ENCODE measurements around the gene MCF2L2. TPM values are rescaled to one million over a fixed set of nuclear protein-coding genes. Genes with fewer than 3 reads are reported as not detected.

MCF2L2 gene
- total RNA-seq, 1 donor from 2014 or later: 0.16 TPM

DNA sequence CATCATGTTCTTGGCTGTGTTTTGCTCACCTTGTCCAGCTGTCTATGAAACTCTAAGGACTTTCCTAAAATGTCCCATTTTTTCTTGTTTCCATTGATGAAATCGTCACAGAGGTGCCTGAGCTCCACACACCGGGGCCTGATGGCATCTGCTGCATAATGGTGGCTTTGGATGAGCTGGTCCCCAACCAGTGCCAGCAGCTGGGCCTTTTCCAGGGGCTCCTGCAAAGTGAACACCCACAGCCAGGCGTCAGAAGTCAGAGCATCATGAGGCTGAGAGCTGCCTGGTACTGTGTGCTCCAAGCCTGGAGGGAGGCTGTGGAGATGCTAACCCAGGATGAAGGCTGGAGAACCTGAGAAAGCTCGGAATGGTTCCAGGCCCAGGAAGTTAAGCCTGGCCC is 128.4 kb downstream of the MCF2L2 start:
- no peak for DNase-seq (ENCODE audit: low spot score)

DNA sequence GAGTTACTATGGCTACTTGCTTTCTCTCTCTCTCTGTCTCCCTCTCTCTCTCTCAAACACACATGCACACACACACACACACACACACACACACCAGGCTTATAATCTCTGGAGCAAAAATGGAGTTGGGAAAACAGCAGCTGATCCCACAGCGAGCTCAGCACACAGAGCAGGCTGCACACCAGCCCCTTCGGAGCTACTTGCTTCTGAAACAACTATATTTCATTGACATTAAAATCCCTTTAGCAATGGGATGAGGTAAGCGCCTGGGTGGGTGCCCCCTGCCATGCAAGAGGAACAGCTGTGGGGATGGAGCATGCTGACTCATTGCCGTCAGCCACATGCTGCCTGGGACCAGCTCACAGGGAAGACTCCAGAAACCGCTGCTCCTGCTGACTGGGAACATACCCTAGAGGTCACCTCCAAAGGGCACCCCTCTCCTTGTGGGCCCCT is 129.7 kb downstream of the MCF2L2 start:
- no peak for DNase-seq (ENCODE audit: low spot score)

DNA sequence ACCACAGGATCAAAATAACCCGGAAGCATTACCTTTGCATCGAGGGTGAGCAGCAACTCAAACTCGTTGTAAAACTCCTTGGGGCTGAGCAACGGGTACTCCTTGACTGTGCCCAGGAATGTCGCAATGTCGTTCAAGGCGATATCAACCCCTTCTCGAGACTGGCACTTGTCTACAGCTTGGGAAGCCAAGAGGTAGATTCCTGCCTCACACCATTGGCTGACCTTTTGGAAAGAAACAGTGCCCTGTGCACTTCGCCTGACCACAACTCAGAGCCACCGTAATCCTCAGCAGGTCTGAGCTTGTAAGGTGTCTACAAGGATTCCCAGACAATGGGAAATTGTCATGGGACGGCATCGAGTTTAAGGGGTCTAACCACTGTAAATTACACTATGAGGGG is 131.5 kb downstream of the MCF2L2 start:
- no peak for DNase-seq (ENCODE audit: low spot score)

DNA sequence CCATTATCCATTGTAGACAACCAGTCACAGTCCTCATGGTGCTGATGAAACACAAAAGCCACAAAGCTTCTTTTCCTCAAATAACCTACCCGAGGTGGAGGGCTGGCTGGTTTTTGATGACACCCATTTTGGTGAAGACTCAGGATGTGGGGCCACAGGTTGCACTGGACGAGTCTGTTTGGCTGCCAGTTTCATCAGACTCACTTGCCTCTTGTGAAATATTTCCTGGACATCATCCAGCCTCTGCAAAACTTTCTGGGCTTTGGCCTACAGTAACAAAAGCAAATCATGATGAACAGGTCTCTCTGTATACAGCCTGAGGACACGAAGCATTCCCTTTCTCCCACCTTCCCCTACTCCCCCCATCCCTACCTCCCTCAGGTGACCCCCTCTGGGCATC is 133.2 kb downstream of the MCF2L2 start:
- no peak for DNase-seq (ENCODE audit: low spot score)

DNA sequence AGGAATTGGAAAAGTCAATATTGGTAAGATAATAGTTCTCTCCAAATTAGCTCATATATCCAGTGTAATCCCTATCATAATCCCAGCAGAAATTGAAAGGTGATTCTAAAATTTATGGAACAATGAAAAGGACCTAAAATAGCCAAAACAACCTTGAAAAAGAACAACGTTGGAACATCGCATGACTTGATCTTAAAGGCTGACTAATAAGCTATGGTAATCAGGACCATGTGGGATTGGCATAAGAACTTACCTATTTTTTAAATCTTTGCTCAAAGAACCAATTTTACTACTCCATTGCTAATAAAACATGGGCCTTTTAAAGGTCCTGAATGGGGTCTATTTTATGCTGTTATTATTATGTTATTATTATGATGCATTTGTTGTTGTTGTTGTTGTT is 134.5 kb downstream of the MCF2L2 start:
- DNase-seq (ENCODE audit: low spot score): no peak

DNA sequence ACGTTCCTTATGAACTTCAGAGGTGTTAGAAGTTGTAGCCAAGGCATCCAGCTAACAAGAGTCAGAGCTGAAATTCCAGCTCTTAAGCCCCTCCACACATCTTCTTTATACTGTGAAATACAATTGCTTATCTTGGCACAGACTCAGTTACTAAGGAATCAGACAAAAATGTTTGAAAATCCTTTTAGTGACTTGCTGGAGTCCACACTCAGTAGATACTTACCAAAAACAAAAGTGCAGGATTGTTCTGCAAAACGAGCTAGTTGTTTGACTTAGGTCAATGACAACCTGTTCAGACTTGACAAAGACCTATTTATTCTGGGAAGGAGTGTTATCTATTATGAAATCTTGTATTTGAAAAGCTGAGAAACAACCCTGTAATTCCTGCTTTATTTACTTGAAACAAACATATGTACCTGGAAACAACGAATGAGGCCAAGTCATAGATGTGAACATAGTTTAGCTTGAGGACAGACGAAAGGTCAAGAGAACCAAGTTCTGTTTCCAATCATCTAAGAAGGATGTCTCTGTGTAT is 136.9 kb downstream of the MCF2L2 start:
- DNase-seq (ENCODE audit: low spot score): no peak

DNA sequence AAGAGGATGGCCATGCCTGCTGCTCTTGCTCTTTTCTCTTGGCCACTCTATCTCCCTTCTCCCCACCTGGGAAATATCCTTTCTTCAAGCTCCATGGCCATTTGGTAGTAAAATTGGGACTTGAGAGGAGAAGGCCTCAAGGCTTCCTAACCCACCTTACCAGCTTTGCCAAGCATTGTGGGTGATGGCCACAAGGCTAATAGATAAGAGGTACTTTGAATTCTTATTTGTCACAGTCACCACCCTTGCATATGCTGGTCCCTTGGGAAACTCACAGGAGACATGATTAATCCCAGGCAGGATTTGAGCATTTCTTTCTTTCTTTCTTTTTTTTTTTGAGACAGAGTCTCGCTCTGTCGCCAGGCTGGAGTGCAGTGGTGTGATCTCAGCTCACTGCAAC is 138.2 kb downstream of the MCF2L2 start:
- DNase-seq (ENCODE audit: low spot score): no peak

DNA sequence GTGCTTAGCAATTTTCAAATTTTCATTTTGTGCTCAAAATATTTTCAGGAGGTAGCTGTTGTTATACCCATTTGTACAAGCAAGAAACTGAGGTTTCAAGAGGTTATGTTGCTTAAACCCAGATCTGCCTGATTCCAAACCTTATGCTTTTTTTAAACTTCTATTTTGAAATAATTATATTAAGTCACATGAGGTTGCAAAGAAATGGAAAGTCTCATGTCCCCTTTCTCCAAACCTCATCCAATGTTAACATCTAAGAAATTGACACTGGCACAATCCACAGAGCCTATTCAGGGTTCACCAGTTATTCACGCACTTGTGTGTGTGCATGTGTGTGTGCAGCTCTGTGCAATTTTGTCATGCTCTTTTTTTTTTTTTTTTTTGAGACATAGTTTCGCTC is 140.3 kb downstream of the MCF2L2 start:
- no peak for DNase-seq (ENCODE audit: low spot score)

DNA sequence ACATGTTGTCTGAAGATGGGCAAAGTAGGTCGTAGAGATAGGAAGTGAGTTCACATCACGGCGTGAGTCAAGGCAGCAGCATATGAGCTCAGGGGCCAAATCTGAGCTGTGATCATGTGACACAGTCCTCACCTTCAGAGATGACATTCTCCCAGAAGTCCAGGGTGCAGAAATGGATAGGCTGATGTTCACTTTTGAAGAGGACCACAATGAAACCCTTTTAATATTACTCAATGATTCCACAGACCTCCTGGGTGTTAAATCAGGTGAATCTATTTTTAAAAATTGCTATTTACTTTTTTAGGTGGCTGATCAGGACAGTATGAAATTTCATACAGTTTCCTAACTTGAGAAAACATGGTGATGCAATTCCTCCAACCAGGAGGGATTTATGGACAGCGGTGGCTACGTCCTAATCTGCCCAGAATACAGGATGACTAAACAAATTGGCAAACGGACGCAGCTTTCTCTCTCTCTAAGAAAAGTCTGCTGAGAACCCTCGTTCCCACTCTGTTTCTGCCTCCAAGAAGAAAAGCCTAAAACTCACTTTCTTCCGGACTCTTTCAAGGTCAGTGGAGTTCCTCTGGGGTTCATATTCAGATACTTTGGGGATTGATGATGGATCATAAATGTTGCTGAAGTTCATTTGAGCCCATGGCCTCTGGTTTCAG is 141.0 kb downstream of the MCF2L2 start:
- DNase-seq (ENCODE audit: low spot score): no peak

DNA sequence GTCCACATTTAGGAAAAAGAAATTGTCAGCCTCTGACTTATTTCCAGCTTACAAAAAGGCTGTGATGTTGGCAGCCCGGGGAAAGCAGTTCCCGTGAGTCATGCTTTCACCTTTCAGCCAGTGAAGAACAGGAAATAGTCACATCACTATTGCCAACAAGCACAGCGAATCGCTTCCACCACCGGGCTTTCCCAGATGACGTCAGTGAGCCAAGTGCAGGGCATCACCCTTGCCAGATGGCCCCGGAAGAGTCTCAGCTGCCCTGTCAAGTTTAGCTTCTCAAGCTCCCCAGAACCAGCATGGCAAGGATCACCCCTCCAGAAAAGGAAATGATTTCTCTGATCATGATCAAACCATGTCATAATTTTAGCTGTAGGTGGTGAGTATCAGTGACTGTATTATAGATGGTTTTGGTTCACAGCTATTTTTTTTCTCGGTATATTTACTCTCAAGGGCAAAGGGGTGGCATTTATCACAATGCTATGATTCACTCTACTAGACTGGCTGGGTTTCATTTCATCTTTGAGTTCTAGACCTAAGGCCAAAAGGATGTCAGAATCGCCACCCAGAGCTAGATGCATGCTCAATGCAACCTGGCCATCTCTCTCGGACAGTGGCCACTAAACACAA is 142.5 kb downstream of the MCF2L2 start:
- DNase-seq (ENCODE audit: low spot score): no peak

DNA sequence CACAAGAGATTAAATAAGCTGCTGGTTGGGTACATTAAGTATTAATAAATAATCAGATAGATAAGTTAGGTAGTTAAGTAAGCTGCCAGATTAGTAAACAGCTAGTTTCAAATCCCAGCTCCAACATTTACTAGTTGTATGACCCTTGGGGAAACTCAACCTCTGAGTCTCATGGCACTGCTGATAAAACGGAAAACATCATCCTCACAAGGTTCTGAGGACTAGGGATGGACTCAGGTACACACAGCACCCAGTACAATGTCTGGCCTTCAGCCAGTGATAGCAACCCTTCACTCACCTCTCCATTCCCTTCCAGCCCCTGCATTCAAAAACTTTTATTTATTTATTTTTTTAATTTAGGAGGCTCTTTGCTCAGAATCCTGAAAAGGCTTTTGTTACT is 143.1 kb downstream of the MCF2L2 start:
- DNase-seq (ENCODE audit: low spot score): no peak

DNA sequence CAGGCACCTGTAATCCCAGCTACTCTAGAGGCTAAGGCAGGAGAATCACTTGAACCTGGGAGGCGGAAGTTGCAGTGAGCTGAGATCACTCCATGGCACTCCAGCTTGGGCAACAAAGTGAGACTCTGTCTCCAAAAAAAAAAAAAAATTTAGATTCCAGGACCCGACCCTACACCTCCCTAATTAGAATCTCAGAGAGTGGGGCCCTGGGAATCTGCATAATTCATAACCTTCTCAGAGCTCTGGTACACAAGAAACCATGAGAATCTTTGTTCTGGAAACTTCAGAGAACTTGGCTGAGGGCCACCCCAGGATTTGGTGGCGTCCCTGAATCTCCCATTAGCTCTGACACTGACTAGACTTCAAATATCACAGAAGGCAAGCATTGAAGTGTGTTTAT is 143.8 kb downstream of the MCF2L2 start:
- no peak for DNase-seq (ENCODE audit: low spot score)

DNA sequence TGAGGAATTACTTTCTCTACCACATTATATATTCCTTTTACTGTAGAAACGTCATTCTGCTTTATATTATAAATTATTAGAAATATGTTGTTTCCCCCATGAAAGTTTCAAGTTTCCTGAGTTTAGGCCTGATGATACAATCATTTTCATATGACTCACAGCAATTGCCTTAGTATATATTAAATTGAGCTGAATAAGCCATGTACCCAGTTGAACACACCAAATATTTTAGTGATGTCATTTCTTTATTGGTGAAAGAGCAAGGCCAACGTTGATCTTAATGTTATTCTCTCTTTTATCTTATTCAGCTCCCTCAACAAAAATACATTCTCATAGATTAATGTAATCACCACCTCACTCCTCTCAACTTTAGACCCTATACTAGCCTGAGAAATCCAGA is 144.5 kb downstream of the MCF2L2 start:
- no peak for DNase-seq (ENCODE audit: low spot score)

DNA sequence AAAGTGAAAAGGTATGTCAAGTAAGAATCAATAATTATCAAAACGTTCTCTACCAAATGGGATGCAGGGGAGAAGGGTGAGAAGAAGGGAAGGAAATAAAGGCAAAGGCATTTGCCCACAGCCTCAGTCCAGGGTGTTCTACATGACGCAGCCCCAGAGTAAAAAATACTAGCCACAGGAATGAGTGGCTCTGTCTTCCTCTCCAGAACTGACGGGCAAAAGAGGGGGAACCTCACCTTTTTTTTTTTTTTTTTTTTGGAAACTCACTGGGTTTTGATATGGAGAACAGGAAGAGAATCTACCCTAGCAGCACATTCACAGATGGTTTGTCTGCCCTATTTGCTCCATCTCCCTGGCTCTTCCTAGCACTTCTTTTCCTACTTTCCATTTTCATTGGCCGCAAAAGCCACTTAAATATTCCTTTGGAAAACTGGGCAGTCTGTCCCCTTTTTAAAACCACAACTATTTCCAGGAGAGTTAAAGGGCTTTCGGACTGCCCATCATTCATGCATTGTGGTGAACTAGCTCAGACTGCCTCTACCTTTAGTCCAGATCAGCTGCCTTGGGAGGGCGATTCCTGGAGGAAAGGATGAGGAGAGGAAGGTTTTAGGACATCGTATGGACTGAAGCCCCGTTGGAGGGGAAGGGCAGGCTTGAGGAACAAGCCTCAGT is 147.2 kb downstream of the MCF2L2 start:
- no peak for DNase-seq (ENCODE audit: low spot score)

DNA sequence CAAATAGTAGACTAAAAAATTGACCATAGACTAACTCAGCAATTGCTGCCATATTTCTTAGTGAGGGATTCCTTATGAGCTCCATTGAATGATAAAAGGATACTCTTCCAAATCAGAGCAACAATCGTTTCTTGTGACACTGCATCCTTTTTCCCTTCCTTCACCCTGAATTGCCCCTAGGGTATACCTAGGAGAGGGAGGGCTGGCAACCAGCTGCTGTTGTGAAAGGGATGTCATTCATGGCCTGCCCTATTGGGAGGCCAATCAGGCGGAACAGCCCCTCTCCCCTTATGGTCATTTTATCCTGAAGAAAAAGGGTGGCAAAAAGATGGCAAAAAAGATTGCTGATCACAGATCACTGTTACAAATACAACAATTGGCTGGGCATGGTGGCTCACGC is 149.0 kb downstream of the MCF2L2 start:
- DNase-seq (ENCODE audit: low spot score): no peak

DNA sequence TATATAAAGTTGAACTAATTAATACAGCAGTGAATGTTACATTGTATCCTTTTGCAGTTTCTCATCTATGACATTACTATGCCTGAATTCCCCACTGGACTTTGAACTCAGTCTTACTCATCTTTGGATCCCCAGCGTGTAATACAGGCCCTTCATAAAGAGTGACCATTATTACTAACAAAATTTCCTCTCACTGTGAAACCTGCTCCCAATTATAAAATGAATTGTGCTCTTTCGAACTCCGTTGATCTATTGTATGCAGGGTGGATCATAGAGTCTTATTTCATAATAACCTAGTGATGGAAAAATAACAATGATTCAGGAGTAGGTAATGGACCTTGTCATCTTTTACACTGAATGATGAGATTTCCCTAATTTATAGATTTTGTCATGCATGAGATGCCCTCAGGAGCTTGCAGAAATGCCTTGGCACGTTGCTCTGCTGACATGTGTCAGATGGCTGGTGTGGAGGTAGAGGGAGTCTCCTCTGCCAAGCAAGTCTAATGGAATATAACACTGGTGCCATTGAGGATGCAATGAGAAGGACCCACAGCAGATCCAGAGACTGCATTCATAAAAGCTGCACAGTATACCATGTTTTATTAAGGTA is 149.8 kb downstream of the MCF2L2 start:
- no peak for DNase-seq (ENCODE audit: low spot score)

DNA sequence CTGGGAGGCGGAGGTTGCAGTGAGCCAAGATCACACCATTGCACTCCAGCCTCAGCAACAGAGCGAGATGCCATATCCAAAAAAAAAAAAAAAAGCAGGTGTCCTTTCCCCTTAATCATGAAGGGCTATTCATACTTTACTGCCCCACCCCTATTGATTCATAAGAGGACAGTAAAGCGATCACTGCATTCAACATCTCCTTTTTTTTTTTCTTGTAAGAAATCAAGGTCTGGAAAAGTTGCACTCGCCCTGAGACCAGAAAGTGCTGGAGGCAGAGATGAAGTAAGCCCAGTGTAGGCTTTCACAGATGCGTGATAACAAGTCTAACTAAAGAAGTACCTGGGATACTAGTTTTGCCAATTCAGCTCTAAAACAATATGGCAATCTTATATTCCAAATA is 151.2 kb downstream of the MCF2L2 start:
- DNase-seq (ENCODE audit: low spot score): no peak

DNA sequence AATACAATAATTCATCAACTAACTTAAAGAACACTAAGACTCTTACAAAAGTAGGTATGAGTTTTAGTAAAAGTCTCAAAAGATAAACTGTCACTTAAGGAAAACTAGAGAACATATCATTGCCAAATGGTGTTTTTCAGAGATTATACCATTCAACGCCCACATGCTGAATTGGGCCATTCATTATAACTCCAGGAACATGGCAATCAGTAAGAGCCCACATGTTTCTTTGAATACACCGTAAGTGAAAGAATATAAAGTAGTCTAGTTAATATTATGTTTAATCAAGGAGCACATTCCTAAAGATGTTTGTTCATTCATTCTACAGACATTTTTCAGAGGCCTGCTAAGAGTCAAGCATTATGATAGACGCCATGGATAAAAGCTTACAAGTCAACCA is 152.5 kb downstream of the MCF2L2 start:
- DNase-seq (ENCODE audit: low spot score): no peak

DNA sequence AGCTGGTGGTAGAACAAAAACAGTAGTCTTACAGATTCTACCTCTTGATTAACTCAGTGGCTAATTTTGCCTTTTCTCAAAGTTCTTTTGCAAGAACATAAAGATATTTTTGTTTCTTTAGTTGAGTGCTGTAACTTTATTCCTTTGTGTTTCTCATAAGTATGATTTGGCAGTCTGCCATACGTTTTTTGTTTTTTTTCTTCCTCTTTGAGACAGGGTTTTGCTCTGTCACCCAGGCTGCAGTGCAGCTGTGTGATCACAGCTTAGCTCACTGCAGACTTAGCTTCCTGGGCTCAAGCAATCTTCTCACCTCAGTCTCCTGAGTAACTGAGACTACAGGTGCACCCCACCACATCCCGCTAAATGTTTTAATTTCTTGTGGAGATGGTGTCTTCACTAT is 153.0 kb downstream of the MCF2L2 start:
- no peak for DNase-seq (ENCODE audit: low spot score)

DNA sequence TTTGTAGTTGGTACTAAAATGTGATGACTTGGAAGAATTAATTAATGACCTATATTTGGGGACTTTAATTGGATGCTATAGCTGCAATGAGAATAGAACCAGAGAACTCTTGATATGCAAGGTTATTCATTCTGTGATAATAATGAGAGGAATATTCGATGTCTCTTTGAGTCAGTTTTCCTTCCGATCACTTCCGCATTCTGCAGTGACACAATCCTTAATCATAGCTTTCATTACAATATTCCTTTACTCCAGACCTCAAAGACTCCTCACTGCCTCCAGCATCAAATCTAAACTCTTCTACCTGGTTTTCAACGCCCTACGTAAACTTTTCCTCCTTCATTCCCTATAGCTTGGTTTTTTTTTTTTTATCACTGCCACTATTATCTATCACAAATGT is 153.8 kb downstream of the MCF2L2 start:
- DNase-seq (ENCODE audit: low spot score): no peak

DNA sequence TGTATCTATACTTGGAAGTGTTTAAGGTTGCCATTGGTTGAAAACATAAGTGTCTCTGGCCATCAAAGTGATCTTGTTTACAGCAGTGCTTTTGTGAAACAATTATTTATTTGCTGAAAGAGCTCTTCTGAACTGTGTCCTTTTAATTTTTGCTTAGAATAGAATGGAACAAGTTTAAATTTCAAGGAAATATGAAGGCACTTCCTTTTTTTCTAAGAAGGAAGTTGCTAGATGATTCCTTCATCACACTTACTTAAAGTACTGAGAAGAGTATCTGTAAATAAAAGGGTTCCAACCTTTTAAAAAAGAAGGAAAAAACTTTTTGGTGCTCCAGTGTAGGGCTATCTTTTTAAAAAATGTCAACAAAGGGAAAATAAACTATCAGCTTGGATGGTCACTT is 155.6 kb downstream of the MCF2L2 start:
- DNase-seq (ENCODE audit: low spot score): no peak

DNA sequence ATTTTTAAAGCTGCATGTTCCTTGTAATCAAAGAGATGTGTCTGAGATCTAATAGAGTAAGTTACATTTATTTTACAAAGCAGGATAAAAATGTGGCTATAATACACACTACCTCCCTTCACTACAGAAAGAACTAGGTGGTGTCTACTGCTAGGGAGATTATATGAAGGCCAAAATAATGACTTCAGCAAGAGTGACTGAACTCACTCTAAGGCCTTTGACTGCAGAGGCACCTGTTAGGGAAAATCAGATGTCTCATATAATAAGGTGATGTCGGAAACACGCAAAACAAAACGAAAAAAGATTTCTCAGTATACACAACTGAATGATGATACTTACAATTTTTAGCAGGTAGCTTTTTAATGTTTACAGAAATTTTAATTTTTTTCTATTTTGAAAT is 156.3 kb downstream of the MCF2L2 start:
- no peak for DNase-seq (ENCODE audit: low spot score)
